ENCODE data around the gene CCL4. TPM values are rescaled to one million over a fixed set of nuclear protein-coding genes. Genes with fewer than 3 reads are reported as not detected.
"Not testable (repeated sequence)": the region's sequence is repeated elsewhere in the genome, so short reads cannot be mapped to it uniquely, and the experiment has no call there.

The CCL4 gene
- total RNA-seq, result 1 to 10 TPM; 1.7 to 4.6 TPM
- 1 to 10 TPM; 2.2 to 3.3 TPM for polyA plus RNA-seq

DNA sequence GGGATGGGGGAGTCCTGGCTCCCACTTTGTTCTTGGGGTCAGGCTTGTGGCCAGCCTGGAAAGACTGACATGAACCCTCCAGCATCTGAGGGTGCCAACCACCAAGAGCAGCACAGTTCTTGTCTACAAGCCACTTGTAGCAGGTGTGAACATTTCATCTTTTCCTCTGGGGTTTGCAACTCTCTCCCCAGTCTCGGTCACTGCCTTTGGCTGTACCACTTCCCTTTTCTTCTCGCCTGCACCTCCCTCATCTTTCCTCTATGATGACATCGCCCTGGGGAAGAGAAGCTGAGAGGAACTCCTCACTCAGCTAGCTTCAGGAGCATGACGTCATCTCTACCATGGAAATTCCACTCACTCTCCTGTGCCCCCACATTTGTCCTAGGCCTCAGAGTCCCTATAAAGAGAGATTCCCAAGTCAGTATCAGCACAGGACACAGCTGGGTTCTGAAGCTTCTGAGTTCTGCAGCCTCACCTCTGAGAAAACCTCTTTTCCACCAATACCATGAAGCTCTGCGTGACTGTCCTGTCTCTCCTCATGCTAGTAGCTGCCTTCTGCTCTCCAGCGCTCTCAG lies at the start of gene CCL4:
CCL4 (plus strand) TSS at position 427 of the 575 bp plus-strand sequence; CDS start at position 506, 79 bp downstream.
- H3K27ac ChIP-seq (ENCODE audit: low read depth in 1 of 2, low read length in 2 of 2), result peak within 1 kb of the TSS in 1 of 2 donors; percentile 31

DNA sequence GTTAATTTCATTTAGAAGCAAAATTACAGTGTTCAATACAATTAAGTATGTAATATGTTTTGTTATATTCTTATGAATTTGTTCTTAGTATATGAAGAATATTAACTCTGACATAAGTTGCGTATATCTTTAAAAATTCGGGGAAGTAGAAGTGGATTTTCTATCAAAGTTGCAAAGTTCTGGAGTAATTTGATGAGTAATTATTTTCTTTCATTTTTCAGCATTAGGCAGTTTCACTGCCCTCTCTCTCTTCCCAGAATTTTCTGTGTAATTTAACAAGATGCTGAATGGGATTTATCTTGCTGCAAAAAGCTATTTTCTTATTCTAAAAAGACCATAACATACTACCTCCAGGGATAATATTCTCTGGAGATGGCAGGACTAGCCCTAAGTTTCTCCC lies 48.5 kb upstream of the CCL4 start:
- TF ChIP-seq RAD21 (IDR thresholded peaks at IDR 0.05) (no peak), SP1 (IDR thresholded peaks at IDR 0.05) (no peak), RXRA (IDR thresholded peaks at IDR 0.05) (no peak), NR2F2 (IDR thresholded peaks at IDR 0.05) (no peak), YY1 (IDR thresholded peaks at IDR 0.05) (no peak), GABPA (IDR thresholded peaks at IDR 0.05 in 1 of 2, conservative IDR thresholded peaks at IDR 0.05 in 1 of 2) (no peak)
- TF ChIP-seq, protein P1, sequence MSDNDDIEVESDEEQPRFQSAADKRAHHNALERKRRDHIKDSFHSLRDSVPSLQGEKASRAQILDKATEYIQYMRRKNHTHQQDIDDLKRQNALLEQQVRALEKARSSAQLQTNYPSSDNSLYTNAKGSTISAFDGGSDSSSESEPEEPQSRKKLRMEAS (IDR thresholded peaks at IDR 0.05), result no peak
- Histone ChIP-seq H3K9ac (ENCODE audit: low read depth in 1 of 2, low read length in 2 of 2) (no peak overlapping the region), H3K4me1 (ENCODE audit: control insufficient read depth in 4 of 4, insufficient read depth in 4 of 4, low read length in 3 of 4) (peaks cover 0 to 4% (median 0%) of the 10 kb centered on the region in 4 donors), H3K4me3 (ENCODE audit: low read depth in 1 of 3, low read length in 3 of 3) (no peak overlapping the region), H3K36me3 (ENCODE audit: control insufficient read depth in 4 of 4, insufficient read depth in 3 of 4, low read depth in 1 of 4, low read length in 3 of 4) (no peaks in the 10 kb centered on the region), H3K27ac (ENCODE audit: low read depth in 1 of 2, low read length in 2 of 2) (no peak overlapping the region), H3K27me3 (ENCODE audit: control insufficient read depth in 4 of 4, insufficient read depth in 4 of 4, low read length in 3 of 4) (no peaks in the 10 kb centered on the region), H3K9me3 (ENCODE audit: control insufficient read depth in 4 of 4, low read length in 3 of 4) (peaks cover 0 to 4% (median 0%) of the 10 kb centered on the region in 4 donors)
- no peak for DNase-seq (ENCODE audit: low spot score)
- WGBS, result 86% methylated on average over 2 of the region's 2 CpGs

More for the DNA sequence above, at the start of gene CCL4:
- not testable (repeated sequence) for H3K4me1 ChIP-seq (ENCODE audit: control insufficient read depth in 4 of 4, insufficient read depth in 4 of 4, low read length in 3 of 4); H3K36me3 ChIP-seq (ENCODE audit: control insufficient read depth in 4 of 4, insufficient read depth in 3 of 4, low read depth in 1 of 4, low read length in 3 of 4); H3K27me3 ChIP-seq (ENCODE audit: control insufficient read depth in 4 of 4, insufficient read depth in 4 of 4, low read length in 3 of 4); H3K9ac ChIP-seq (ENCODE audit: low read depth in 1 of 2, low read length in 2 of 2); H3K9me3 ChIP-seq (ENCODE audit: control insufficient read depth in 4 of 4, low read length in 3 of 4); H3K4me3 ChIP-seq (ENCODE audit: low read depth in 1 of 3, low read length in 3 of 3); DNase-seq (ENCODE audit: low spot score)
- WGBS, result 79% methylated on average over 6 of the region's 6 CpGs

DNA sequence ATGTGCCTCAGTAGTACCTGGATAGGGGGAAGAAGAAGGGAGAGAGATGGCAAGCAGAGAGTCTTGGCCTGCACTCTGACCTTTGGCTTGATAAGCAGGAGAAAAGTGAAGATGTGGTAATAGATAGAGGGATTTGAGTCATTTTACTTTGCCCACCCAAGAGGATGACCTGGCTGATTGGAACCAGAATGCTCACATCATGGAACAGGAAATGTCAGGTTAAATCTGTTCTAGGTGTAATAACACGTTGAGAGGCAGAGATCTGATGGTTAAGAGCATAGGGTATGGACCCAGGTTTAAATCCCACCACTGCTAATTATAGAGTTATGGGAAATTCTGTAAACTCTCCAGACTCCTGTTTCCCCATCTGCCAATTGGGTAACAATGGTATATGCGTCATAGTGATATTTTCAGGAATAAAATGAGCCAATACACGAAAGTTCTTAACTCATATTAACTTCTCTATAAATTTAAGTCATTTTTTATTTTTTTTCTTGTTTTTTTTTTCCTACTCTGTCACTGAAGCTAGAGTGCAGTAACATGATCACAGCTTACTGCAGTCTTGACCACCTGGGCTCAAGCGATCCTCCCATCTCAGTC lies 47.6 kb upstream of the CCL4 start:
- Histone ChIP-seq H3K9ac (ENCODE audit: low read depth in 1 of 2, low read length in 2 of 2) (no peak overlapping the region), H3K9me3 (ENCODE audit: control insufficient read depth in 4 of 4, low read length in 3 of 4) (peaks cover 0 to 4% (median 0%) of the 10 kb centered on the region in 4 donors), H3K27me3 (ENCODE audit: control insufficient read depth in 4 of 4, insufficient read depth in 4 of 4, low read length in 3 of 4) (no peaks in the 10 kb centered on the region), H3K36me3 (ENCODE audit: control insufficient read depth in 4 of 4, insufficient read depth in 3 of 4, low read depth in 1 of 4, low read length in 3 of 4) (no peaks in the 10 kb centered on the region), H3K27ac (ENCODE audit: low read depth in 1 of 2, low read length in 2 of 2) (no peak overlapping the region), H3K4me1 (ENCODE audit: control insufficient read depth in 4 of 4, insufficient read depth in 4 of 4, low read length in 3 of 4) (peaks cover 0 to 4% (median 0%) of the 10 kb centered on the region in 4 donors), H3K4me3 (ENCODE audit: low read depth in 1 of 3, low read length in 3 of 3) (no peak overlapping the region)
- DNase-seq (ENCODE audit: low spot score), result no peak
- TF ChIP-seq, protein P2, sequence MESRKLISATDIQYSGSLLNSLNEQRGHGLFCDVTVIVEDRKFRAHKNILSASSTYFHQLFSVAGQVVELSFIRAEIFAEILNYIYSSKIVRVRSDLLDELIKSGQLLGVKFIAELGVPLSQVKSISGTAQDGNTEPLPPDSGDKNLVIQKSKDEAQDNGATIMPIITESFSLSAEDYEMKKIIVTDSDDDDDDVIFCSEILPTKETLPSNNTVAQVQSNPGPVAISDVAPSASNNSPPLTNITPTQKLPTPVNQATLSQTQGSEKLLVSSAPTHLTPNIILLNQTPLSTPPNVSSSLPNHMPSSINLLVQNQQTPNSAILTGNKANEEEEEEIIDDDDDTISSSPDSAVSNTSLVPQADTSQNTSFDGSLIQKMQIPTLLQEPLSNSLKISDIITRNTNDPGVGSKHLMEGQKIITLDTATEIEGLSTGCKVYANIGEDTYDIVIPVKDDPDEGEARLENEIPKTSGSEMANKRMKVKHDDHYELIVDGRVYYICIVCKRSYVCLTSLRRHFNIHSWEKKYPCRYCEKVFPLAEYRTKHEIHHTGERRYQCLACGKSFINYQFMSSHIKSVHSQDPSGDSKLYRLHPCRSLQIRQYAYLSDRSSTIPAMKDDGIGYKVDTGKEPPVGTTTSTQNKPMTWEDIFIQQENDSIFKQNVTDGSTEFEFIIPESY (IDR thresholded peaks at IDR 0.05), result no peak
- TF ChIP-seq YY1 (IDR thresholded peaks at IDR 0.05) (no peak), GABPA (IDR thresholded peaks at IDR 0.05 in 1 of 2, conservative IDR thresholded peaks at IDR 0.05 in 1 of 2) (no peak), HNF4A (conservative IDR thresholded peaks at IDR 0.05) (no peak), RXRA (IDR thresholded peaks at IDR 0.05) (no peak), TAF1 (conservative IDR thresholded peaks at IDR 0.05) (no peak), EGR1 (IDR thresholded peaks at IDR 0.05; ENCODE audit: low read depth in 2 of 2) (no peak), SP1 (IDR thresholded peaks at IDR 0.05) (no peak), RAD21 (IDR thresholded peaks at IDR 0.05) (no peak), FOXA2 (IDR thresholded peaks at IDR 0.05) (no peak)
- TF ChIP-seq, protein P3, sequence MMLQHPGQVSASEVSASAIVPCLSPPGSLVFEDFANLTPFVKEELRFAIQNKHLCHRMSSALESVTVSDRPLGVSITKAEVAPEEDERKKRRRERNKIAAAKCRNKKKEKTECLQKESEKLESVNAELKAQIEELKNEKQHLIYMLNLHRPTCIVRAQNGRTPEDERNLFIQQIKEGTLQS (IDR thresholded peaks at IDR 0.05), result no peak
- TF ChIP-seq, protein P4, sequence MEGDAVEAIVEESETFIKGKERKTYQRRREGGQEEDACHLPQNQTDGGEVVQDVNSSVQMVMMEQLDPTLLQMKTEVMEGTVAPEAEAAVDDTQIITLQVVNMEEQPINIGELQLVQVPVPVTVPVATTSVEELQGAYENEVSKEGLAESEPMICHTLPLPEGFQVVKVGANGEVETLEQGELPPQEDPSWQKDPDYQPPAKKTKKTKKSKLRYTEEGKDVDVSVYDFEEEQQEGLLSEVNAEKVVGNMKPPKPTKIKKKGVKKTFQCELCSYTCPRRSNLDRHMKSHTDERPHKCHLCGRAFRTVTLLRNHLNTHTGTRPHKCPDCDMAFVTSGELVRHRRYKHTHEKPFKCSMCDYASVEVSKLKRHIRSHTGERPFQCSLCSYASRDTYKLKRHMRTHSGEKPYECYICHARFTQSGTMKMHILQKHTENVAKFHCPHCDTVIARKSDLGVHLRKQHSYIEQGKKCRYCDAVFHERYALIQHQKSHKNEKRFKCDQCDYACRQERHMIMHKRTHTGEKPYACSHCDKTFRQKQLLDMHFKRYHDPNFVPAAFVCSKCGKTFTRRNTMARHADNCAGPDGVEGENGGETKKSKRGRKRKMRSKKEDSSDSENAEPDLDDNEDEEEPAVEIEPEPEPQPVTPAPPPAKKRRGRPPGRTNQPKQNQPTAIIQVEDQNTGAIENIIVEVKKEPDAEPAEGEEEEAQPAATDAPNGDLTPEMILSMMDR (IDR thresholded peaks at IDR 0.05; ENCODE audit: low read depth, low read length, missing input control), result no peak
- TF ChIP-seq, protein P5, sequence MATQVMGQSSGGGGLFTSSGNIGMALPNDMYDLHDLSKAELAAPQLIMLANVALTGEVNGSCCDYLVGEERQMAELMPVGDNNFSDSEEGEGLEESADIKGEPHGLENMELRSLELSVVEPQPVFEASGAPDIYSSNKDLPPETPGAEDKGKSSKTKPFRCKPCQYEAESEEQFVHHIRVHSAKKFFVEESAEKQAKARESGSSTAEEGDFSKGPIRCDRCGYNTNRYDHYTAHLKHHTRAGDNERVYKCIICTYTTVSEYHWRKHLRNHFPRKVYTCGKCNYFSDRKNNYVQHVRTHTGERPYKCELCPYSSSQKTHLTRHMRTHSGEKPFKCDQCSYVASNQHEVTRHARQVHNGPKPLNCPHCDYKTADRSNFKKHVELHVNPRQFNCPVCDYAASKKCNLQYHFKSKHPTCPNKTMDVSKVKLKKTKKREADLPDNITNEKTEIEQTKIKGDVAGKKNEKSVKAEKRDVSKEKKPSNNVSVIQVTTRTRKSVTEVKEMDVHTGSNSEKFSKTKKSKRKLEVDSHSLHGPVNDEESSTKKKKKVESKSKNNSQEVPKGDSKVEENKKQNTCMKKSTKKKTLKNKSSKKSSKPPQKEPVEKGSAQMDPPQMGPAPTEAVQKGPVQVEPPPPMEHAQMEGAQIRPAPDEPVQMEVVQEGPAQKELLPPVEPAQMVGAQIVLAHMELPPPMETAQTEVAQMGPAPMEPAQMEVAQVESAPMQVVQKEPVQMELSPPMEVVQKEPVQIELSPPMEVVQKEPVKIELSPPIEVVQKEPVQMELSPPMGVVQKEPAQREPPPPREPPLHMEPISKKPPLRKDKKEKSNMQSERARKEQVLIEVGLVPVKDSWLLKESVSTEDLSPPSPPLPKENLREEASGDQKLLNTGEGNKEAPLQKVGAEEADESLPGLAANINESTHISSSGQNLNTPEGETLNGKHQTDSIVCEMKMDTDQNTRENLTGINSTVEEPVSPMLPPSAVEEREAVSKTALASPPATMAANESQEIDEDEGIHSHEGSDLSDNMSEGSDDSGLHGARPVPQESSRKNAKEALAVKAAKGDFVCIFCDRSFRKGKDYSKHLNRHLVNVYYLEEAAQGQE (IDR thresholded peaks at IDR 0.05), result no peak
- TF ChIP-seq, protein P1 (IDR thresholded peaks at IDR 0.05), result no peak
- 90% methylated on average over 4 of the region's 4 CpGs for WGBS
